ENCODE measurements around the gene FAM193A.
"Not testable (repeated sequence)": the region's sequence is repeated elsewhere in the genome, so short reads cannot be mapped to it uniquely, and the experiment has no call there.

Gene FAM193A

DNA sequence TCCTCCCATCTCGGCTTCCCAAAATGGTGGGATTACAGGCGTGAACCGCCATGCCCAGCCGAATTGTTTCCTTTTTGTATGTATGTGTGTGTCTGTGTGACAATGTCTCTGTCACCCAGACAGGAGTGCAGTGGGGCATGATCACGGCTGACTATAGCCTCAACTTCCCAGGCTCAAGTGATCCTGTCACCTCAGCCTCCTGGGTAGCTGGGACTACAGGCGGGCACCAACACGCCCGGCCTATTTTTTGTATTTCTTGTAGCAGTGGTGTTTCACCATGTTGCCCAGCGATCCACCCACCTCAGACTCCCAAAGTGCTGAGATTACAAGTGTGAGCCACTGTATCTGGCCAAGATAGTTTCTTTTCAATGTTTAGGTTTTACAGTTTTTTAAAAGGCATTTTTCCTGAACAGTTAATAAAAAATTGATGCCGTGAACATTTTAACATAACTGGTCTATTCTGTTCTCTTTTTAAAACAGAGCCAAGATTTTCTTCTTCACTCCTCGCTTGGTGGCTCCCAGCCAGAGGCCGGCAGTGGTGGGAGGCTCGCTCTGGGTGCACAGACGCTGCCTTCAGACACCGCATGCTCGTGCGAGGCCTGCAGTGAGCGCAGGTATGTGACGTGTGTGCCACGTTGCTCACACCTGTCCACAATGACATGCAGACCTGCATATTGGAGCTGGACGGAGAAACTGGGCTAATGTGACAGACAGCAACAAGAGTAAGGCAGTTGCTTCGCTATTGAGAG, 88.5 kb downstream of the FAM193A start:
- Histone ChIP-seq H3K9ac (no peak overlapping the region), H3K4me1 (peaks cover 41% of the 10 kb centered on the region), H3K4me2 (no peak overlapping the region), H3K36me3 (peaks cover 84% of the 10 kb centered on the region), H3K9me3 (no peaks in the 10 kb centered on the region), H3K27ac (no peak overlapping the region), H3K27me3 (no peaks in the 10 kb centered on the region), H3K4me3 (no peak overlapping the region), H4K20me1 (peaks cover 97% of the 10 kb centered on the region)
- no peak for TF ChIP-seq Cebpa-rat (IDR thresholded peaks at IDR 0.05)

GRCh38 chr4:2626231-2626630, 89.8 kb downstream of the FAM193A start:
- no peaks in the 10 kb centered on the region for H3K9me3 ChIP-seq
- no peak overlapping the region for H3K4me3 ChIP-seq
- H3K9ac ChIP-seq, result no peak overlapping the region
- no peak overlapping the region for H3K4me2 ChIP-seq
- no peaks in the 10 kb centered on the region for H3K27me3 ChIP-seq
- H4K20me1 ChIP-seq, result peaks cover 96% of the 10 kb centered on the region
- TF ChIP-seq Cebpa-rat (IDR thresholded peaks at IDR 0.05), result no peak
- no peak overlapping the region for H3K27ac ChIP-seq
- H3K36me3 ChIP-seq, result peaks cover 85% of the 10 kb centered on the region
- H3K4me1 ChIP-seq, result peaks cover 29% of the 10 kb centered on the region

- H3K27ac ChIP-seq, result no peak overlapping the region
- H3K9me3 ChIP-seq, result no peaks in the 10 kb centered on the region
- no peaks in the 10 kb centered on the region for H3K4me1 ChIP-seq
- no peaks in the 10 kb centered on the region for H3K27me3 ChIP-seq
- H4K20me1 ChIP-seq, result peaks cover 89% of the 10 kb centered on the region
- no peak overlapping the region for H3K4me3 ChIP-seq
- no peak for TF ChIP-seq Cebpa-rat (IDR thresholded peaks at IDR 0.05)
- no peak overlapping the region for H3K4me2 ChIP-seq
- H3K9ac ChIP-seq, result no peak overlapping the region
- H3K36me3 ChIP-seq, result peaks cover 98% of the 10 kb centered on the region
Observed at GRCh38 chr4:2630556-2631273, 94.3 kb downstream of the FAM193A start.

DNA sequence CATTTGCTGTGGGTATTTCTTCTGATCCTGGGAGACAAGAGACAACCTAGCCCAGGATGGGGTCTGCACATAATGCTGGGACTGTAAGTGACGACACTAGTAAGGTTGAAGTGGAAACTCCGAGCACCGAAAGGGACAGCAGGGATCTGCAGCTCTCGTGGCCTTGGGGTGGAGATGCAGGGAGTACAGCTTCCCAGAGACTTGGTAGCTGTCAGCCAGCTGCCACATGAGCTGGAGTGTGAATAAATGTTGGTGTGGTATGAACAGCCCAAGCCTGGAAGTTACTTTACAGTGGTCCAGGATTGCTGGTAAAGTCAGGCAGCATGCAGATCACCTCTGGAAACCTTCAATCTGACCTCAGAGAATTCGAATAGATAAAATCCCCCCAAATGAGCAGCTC, 97.6 kb downstream of the FAM193A start:
- no peak overlapping the region for H3K4me2 ChIP-seq
- H3K27ac ChIP-seq, result no peak overlapping the region
- no peak for TF ChIP-seq Cebpa-rat (IDR thresholded peaks at IDR 0.05)
- peaks cover 89% of the 10 kb centered on the region for H4K20me1 ChIP-seq
- no peaks in the 10 kb centered on the region for H3K4me1 ChIP-seq
- no peaks in the 10 kb centered on the region for H3K9me3 ChIP-seq
- H3K27me3 ChIP-seq, result no peaks in the 10 kb centered on the region
- no peak overlapping the region for H3K4me3 ChIP-seq
- H3K36me3 ChIP-seq, result peaks cover 98% of the 10 kb centered on the region
- no peak overlapping the region for H3K9ac ChIP-seq

DNA sequence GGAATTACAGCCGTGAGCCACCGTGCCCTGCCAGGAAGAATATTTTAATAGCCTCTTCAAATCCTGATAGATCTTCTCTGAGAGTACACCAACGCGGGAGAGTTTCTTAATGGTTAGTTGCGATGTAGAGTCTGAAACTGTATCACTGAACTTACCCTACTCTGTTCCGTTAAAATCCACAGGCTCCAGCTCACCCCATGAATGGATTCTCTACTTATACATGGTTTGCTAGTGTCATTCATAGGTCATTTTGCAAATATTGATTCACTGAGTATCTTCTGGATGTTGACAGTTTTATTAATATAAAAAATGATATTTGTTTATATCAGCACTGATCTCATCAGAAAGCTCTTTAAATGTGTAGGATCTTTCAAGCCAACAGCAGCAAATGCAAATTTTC, 99.9 kb downstream of the FAM193A start:
- TF ChIP-seq Cebpa-rat (IDR thresholded peaks at IDR 0.05), result no peak
- Histone ChIP-seq H3K4me3 (no peak overlapping the region), H3K4me2 (no peak overlapping the region), H3K27ac (no peak overlapping the region), H3K9me3 (no peaks in the 10 kb centered on the region), H3K36me3 (peaks cover 98% of the 10 kb centered on the region), H3K4me1 (no peaks in the 10 kb centered on the region), H3K9ac (no peak overlapping the region), H3K27me3 (no peaks in the 10 kb centered on the region), H4K20me1 (peaks cover 81% of the 10 kb centered on the region)

- H3K27ac ChIP-seq, H3K4me2 ChIP-seq, H3K27me3 ChIP-seq, H3K9me3 ChIP-seq, H3K9ac ChIP-seq, H3K4me3 ChIP-seq, H3K4me1 ChIP-seq: not testable (repeated sequence)
- Histone ChIP-seq H4K20me1 (peaks cover 76% of the 10 kb centered on the region), H3K36me3 (peaks cover 98% of the 10 kb centered on the region)
Observed at GRCh38 chr4:2636994-2637393, 100.5 kb downstream of the FAM193A start.

- peaks cover 79% of the 10 kb centered on the region for H4K20me1 ChIP-seq
- TF ChIP-seq Cebpa-rat (IDR thresholded peaks at IDR 0.05), result no peak
- no peak overlapping the region for H3K4me3 ChIP-seq
- H3K4me1 ChIP-seq, result no peaks in the 10 kb centered on the region
- H3K27me3 ChIP-seq, result no peaks in the 10 kb centered on the region
- H3K9ac ChIP-seq, result no peak overlapping the region
- H3K4me2 ChIP-seq, result no peak overlapping the region
- H3K9me3 ChIP-seq, result no peaks in the 10 kb centered on the region
- H3K27ac ChIP-seq, result no peak overlapping the region
- H3K36me3 ChIP-seq, result peaks cover 98% of the 10 kb centered on the region
Observed at GRCh38 chr4:2637956-2638552, 101.6 kb downstream of the FAM193A start.

DNA sequence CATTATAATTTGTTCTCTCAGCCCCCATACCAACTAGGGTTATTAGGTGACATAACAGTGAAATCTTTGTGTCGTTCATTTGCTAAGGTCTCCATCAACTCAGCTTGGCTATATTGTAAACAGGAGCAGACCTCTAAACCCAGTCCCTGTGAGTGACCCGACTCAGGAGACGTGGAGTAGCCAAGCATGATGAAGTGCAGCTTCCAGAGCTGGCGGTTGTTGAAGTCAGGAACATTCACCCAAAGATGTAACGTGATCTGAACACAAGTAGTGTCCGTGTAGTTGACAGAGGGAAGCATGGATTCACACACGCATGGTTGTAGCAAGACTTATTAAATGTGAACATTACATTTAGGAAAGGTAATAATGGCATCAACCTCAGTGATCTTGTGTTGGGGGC, 102.3 kb downstream of the FAM193A start:
- Histone ChIP-seq H3K9me3 (no peaks in the 10 kb centered on the region), H3K4me2 (no peak overlapping the region), H3K9ac (no peak overlapping the region), H3K27ac (no peak overlapping the region), H3K27me3 (no peaks in the 10 kb centered on the region), H4K20me1 (peaks cover 78% of the 10 kb centered on the region), H3K4me1 (no peaks in the 10 kb centered on the region), H3K36me3 (peaks cover 96% of the 10 kb centered on the region), H3K4me3 (no peak overlapping the region)
- TF ChIP-seq Cebpa-rat (IDR thresholded peaks at IDR 0.05), result no peak

- Histone ChIP-seq H3K9ac (no peak overlapping the region), H3K4me2 (no peak overlapping the region)
- TF ChIP-seq Cebpa-rat (IDR thresholded peaks at IDR 0.05), result no peak
Observed at GRCh38 chr4:2642968-2643367, 106.5 kb downstream of the FAM193A start.

GRCh38 chr4:2643555-2643954, 107.1 kb downstream of the FAM193A start:
- H3K9ac ChIP-seq, result no peak overlapping the region
- peaks cover 40% of the 10 kb centered on the region for H4K20me1 ChIP-seq
- H3K9me3 ChIP-seq, result peaks cover 1% of the 10 kb centered on the region
- no peak overlapping the region for H3K27ac ChIP-seq
- no peak overlapping the region for H3K4me2 ChIP-seq
- H3K27me3 ChIP-seq, result no peaks in the 10 kb centered on the region
- TF ChIP-seq Cebpa-rat (IDR thresholded peaks at IDR 0.05), result no peak
- H3K4me1 ChIP-seq, result no peaks in the 10 kb centered on the region
- peaks cover 93% of the 10 kb centered on the region for H3K36me3 ChIP-seq
- H3K4me3 ChIP-seq, result no peak overlapping the region

More at GRCh38 chr4:2642968-2643367, 106.5 kb downstream of the FAM193A start:
- Histone ChIP-seq H3K4me1 (no peaks in the 10 kb centered on the region), H3K9me3 (no peaks in the 10 kb centered on the region), H3K27me3 (no peaks in the 10 kb centered on the region), H3K4me3 (no peak overlapping the region), H4K20me1 (peaks cover 46% of the 10 kb centered on the region), H3K36me3 (peaks cover 93% of the 10 kb centered on the region), H3K27ac (no peak overlapping the region)

Measured in BLaER1 (cell line).